GM12891 (cell line): Measurements from ENCODE around the gene TRIM3.
A peak's percentile ranks its signal among the peaks of the same experiment; 100 is the strongest.

Experiments
- PAX5 ChIP-seq: IDR thresholded peaks from 2 replicates; pipeline ENCODE4 v1.6.1; 2011; ENCODE audit warnings: low read length, moderate library complexity, mild to moderate bottlenecking; ENCODE audit not compliant: insufficient read depth, severe bottlenecking
- POLR2A ChIP-seq: IDR thresholded peaks from 2 replicates; pipeline ENCODE4 v1.6.1; 2011; ENCODE audit warnings: low read depth, low read length, control low read depth
- POLR2AphosphoS5 ChIP-seq: IDR thresholded peaks from 2 replicates; pipeline ENCODE4 v1.6.1; 2011; ENCODE audit warnings: low read depth, low read length, control low read depth
- POU2F2 ChIP-seq: IDR thresholded peaks from 2 replicates; pipeline ENCODE4 v1.6.1; 2011; ENCODE audit warnings: low read depth, mild to moderate bottlenecking, control low read depth, low read length, moderate library complexity
- SPI1 ChIP-seq: IDR thresholded peaks from 2 replicates; pipeline ENCODE4 v1.6.1; 2011; ENCODE audit warnings: low read depth, low read length, control low read depth

GRCh38 chr11:6414874-6415328 is 58.8 kb downstream of the TRIM3 start:
- TF ChIP-seq PAX5 (no peak), POLR2A (no peak), POU2F2 (no peak), POLR2AphosphoS5 (no peak), SPI1 (peak; percentile 64)
